HG03025 (cell line): Measurements from ENCODE around the gene LTBP2.
A peak's percentile ranks its signal among the peaks of the same experiment; 100 is the strongest.

Experiments used
- ATAC-seq: cut with Tn5 transposase; IDR thresholded peaks from one replicate; pipeline ENCODE4 v1.9.1; 2021; ENCODE audit warnings: mild to moderate bottlenecking, moderate library complexity; ENCODE audit not compliant: unreplicated experiment, low FRiP score

The LTBP2 gene

GRCh38 chr14:74495356-74495755, 116.7 kb downstream of the LTBP2 start:
- no peak for ATAC-seq

GRCh38 chr14:74493343-74494261, 118.4 kb downstream of the LTBP2 start, which contains the start of gene ISCA2:
Gene ISCA2 (plus strand): TSS chr14:74493765. CDS start chr14:74493775, 10 bp downstream.
- peak; percentile 83 for ATAC-seq

GRCh38 chr14:74492776-74493342, 119.2 kb downstream of the LTBP2 start, which contains the start of gene NPC2:
Gene NPC2 (minus strand): TSS chr14:74493305. CDS start chr14:74493274, 31 bp downstream.
- ATAC-seq = peak; percentile 20

- ATAC-seq = no peak
These were observed 119.9 kb downstream of the LTBP2 start for GRCh38 chr14:74491956-74492775.

GRCh38 chr14:74490486-74490885, 121.6 kb downstream of the LTBP2 start:
- ATAC-seq = no peak

- ATAC-seq = no peak
These were observed 123.1 kb downstream of the LTBP2 start for GRCh38 chr14:74488786-74489397.

GRCh38 chr14:74486164-74486563, 125.9 kb downstream of the LTBP2 start:
- ATAC-seq = no peak

GRCh38 chr14:74483321-74483720, 128.7 kb downstream of the LTBP2 start:
- ATAC-seq = no peak

- ATAC-seq = no peak
These were observed 129.5 kb downstream of the LTBP2 start for GRCh38 chr14:74482571-74482970.

- ATAC-seq = no peak
These were observed 132.0 kb downstream of the LTBP2 start for GRCh38 chr14:74480046-74480445.

- no peak for ATAC-seq
These were observed 132.9 kb downstream of the LTBP2 start for GRCh38 chr14:74478996-74479635.

- ATAC-seq = no peak
These were observed 135.4 kb downstream of the LTBP2 start for GRCh38 chr14:74476607-74477006.

GRCh38 chr14:74476107-74476506, 135.9 kb downstream of the LTBP2 start:
- no peak for ATAC-seq

- no peak for ATAC-seq
These were observed 136.4 kb downstream of the LTBP2 start for GRCh38 chr14:74475678-74476077.

GRCh38 chr14:74474376-74474775, 137.7 kb downstream of the LTBP2 start:
- no peak for ATAC-seq

GRCh38 chr14:74472601-74473000, 139.4 kb downstream of the LTBP2 start:
- no peak for ATAC-seq

GRCh38 chr14:74469548-74470518, 142.2 kb downstream of the LTBP2 start:
- no peak for ATAC-seq

GRCh38 chr14:74468513-74468912, 143.5 kb downstream of the LTBP2 start:
- ATAC-seq = no peak

GRCh38 chr14:74465335-74465734, 146.7 kb downstream of the LTBP2 start:
- ATAC-seq = no peak
